ENCODE measurements around the gene LRRC70. TPM values are rescaled to one million over a fixed set of nuclear protein-coding genes. Genes with fewer than 3 reads are reported as not detected.

LRRC70 gene
- total RNA-seq, 4 donors from 2014 or later: 8.0 to 15.3 (median 10.4) TPM

DNA sequence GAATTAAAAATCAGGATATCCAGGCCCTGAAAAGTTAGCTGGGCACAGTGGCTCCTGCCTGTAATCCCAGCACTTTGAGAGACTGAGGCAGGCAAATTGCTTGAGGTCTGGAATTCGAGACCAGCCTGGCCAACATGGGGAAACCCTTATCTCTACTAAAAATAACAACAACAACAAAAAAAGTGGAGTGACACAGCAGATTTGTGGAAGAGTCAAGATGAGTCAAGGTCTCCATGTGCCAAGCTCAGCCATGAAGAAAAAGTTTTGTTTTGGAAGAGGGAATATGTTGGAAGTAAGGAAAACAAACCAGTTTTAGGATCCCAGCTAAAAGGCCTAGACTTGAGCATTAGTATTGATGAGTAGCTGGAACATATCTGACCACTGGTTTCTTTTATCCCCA lies 14.7 kb downstream of the LRRC70 start:
- intact Hi-C loops (cut with DNase I): no loop called here
- Histone ChIP-seq H3K27me3 (no peaks in the 10 kb centered on the region), H3K4me1 (no peaks in the 10 kb centered on the region), H3K9me3 (no peaks in the 10 kb centered on the region), H3K36me3 (peaks cover 0 to 3% of the 10 kb centered on the region in 2 donors), H3K4me3 (replicated peaks in 1 of 3) (no peak overlapping the region), H3K27ac (no peak overlapping the region)
- TF ChIP-seq, protein P1, sequence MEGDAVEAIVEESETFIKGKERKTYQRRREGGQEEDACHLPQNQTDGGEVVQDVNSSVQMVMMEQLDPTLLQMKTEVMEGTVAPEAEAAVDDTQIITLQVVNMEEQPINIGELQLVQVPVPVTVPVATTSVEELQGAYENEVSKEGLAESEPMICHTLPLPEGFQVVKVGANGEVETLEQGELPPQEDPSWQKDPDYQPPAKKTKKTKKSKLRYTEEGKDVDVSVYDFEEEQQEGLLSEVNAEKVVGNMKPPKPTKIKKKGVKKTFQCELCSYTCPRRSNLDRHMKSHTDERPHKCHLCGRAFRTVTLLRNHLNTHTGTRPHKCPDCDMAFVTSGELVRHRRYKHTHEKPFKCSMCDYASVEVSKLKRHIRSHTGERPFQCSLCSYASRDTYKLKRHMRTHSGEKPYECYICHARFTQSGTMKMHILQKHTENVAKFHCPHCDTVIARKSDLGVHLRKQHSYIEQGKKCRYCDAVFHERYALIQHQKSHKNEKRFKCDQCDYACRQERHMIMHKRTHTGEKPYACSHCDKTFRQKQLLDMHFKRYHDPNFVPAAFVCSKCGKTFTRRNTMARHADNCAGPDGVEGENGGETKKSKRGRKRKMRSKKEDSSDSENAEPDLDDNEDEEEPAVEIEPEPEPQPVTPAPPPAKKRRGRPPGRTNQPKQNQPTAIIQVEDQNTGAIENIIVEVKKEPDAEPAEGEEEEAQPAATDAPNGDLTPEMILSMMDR (IDR thresholded peaks at IDR 0.05): no peak
- TF ChIP-seq POLR2A (IDR thresholded peaks at IDR 0.05): no peak
- WGBS, 2 donors: 82 to 96% methylated on average over 1 of the region's 1 CpG
- DNase-seq: no peak

DNA sequence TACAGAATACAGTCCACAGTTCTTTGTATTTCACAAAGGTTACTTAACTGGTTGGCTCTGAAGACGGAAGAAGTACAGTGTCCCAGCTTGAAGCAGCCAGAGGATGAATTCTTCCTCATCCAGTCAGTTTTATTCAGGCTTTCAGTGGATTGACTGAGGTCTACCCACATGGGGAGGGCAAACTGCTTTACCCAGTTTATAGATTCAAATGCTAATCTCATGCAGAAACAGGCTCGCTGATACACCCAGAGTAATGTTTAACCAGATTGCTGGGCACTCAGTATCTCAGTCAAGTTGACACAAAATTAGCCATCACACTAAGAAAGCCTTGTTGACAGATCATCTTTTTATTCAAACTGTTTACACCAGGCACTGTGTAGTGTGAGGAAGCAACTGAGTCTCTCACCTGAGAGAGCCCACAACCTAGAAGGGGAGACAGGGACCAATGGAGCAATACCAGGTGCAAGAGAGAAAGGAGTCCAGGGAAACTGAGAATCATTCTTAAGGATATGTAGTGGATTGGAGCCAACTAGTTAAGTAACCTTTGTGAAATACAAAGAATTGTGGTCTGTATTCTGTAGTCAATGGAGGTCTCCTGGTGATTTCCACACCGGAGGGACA lies 15.9 kb downstream of the LRRC70 start:
- H3K4me1 ChIP-seq: no peaks in the 10 kb centered on the region
- WGBS, 2 donors: 94 to 97% methylated on average over 3 of the region's 3 CpGs
- no peak for DNase-seq
- no peak for TF ChIP-seq POLR2A (IDR thresholded peaks at IDR 0.05)
- TF ChIP-seq, protein P1 (IDR thresholded peaks at IDR 0.05): no peak
- peaks cover 0 to 3% of the 10 kb centered on the region in 2 donors for H3K36me3 ChIP-seq
- intact Hi-C loops (cut with DNase I): no loop called here
- no peak overlapping the region for H3K4me3 ChIP-seq (replicated peaks in 1 of 3)
- no peaks in the 10 kb centered on the region for H3K27me3 ChIP-seq
- H3K27ac ChIP-seq: no peak overlapping the region
- no peaks in the 10 kb centered on the region for H3K9me3 ChIP-seq

DNA sequence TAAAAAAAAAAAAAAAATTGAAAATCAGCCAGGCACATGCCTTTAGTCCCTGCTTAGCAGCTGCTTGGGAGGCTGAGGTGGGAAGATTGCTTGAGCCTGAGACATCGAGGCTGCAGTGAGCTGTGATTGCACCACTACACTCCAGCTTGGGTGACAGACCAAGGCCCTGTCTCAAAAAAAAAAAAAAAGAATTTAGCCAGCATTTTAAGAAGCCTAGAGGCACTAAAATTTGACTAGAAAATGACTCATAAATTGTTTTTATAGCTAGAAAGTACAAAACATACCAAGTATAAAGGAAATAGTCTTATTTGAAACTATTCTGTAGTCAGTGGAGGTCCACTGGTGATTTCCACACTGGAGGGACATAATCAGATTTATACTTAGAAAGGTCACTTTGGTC lies 17.5 kb downstream of the LRRC70 start:
- intact Hi-C loops (cut with DNase I): no loop called here
- no peak for TF ChIP-seq POLR2A (IDR thresholded peaks at IDR 0.05)
- 85 to 96% methylated on average over 1 of the region's 1 CpG for WGBS, 2 donors
- Histone ChIP-seq H3K4me1 (peaks cover 5 to 8% of the 10 kb centered on the region in 2 donors), H3K4me3 (replicated peaks in 1 of 3) (no peak overlapping the region), H3K9me3 (no peaks in the 10 kb centered on the region), H3K27ac (no peak overlapping the region), H3K27me3 (no peaks in the 10 kb centered on the region), H3K36me3 (peaks cover 0 to 3% of the 10 kb centered on the region in 2 donors)
- no peak for DNase-seq

DNA sequence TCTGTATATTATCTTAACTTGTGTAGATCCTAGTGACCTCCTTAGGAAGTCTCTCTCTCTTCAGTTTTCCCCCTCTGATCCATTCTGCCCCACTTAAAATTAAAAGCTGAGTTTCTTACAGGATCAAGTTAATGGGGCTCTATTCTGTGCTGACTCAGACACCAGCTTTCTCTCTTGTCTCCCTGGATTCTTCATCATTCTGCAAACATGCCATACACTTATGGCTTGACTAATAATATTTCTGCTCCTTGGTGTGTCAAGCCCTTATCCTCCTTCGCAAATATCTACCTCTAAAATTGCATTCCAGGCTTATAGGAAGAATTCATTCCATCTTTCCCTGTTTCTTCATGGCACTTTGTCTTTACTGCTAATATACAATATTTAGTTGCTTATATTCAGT lies 18.1 kb downstream of the LRRC70 start:
- peaks cover 5 to 8% of the 10 kb centered on the region in 2 donors for H3K4me1 ChIP-seq
- no peak for DNase-seq
- no peak for TF ChIP-seq POLR2A (IDR thresholded peaks at IDR 0.05)
- TF ChIP-seq, protein P1 (IDR thresholded peaks at IDR 0.05): no peak
- no peak overlapping the region for H3K4me3 ChIP-seq (replicated peaks in 1 of 3)
- no peak overlapping the region for H3K27ac ChIP-seq
- no peaks in the 10 kb centered on the region for H3K27me3 ChIP-seq
- WGBS, 2 donors: 95 to 100% methylated on average over 1 of the region's 1 CpG
- H3K9me3 ChIP-seq: no peaks in the 10 kb centered on the region
- peaks cover 0 to 3% of the 10 kb centered on the region in 2 donors for H3K36me3 ChIP-seq
- intact Hi-C loops (cut with DNase I): no loop called here

DNA sequence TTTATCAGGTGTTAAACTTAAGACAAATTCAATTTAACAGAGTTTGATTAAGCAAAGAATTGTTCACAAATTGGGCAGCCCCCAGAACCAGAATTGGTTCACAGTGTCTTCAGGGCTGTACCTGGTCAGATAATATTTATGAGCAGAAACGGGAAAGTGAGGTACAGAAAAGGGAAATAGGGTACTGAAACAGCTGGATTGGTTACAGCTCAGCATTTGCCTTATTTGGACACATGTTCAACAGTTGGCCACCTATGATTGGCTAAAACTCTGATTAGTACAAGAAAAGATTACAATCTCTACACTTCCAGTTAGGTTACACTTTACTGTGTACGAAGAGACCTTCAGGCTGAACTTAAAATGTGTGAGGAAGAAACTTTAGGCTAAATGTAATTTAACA lies 18.7 kb downstream of the LRRC70 start:
- TF ChIP-seq, protein P1 (IDR thresholded peaks at IDR 0.05): no peak
- no peak for TF ChIP-seq POLR2A (IDR thresholded peaks at IDR 0.05)
- no peak overlapping the region for H3K4me3 ChIP-seq (replicated peaks in 1 of 3)
- intact Hi-C loops (cut with DNase I): no loop called here
- H3K36me3 ChIP-seq: peaks cover 0 to 3% of the 10 kb centered on the region in 2 donors
- DNase-seq: no peak
- WGBS, 2 donors: 90 to 93% methylated on average over 2 of the region's 2 CpGs
- H3K27me3 ChIP-seq: no peaks in the 10 kb centered on the region
- no peaks in the 10 kb centered on the region for H3K9me3 ChIP-seq
- H3K4me1 ChIP-seq: peaks cover 5 to 8% of the 10 kb centered on the region in 2 donors
- no peak overlapping the region for H3K27ac ChIP-seq
